Hepatocyte (in vitro differentiated cells): Measurements from ENCODE around the gene LARP4B.

Experiments used
- CTCF ChIP-seq: fragments of 200-600 bp; sonication (generic); IDR thresholded peaks from 2 replicates; pipeline ENCODE4 v1.5.1; 2016; ENCODE audit warnings: antibody characterized with exemption, mild to moderate bottlenecking; ENCODE audit not compliant: poor library complexity
- EZH2phosphoT487 ChIP-seq: fragments of 200-600 bp; sonication (generic); IDR thresholded peaks from one replicate; pipeline ENCODE4 v1.6.1; 2018; ENCODE audit warnings: antibody characterized with exemption, mild to moderate bottlenecking, low read depth, moderate library complexity; ENCODE audit not compliant: unreplicated experiment, severe bottlenecking

- TF ChIP-seq CTCF (no peak), EZH2phosphoT487 (no peak)
Observed at GRCh38 chr10:963186-963585, 31.7 kb upstream of the LARP4B start.
